T follicular helper cell (primary cell): ENCODE measurements around the gene RPL39L.
"Not testable (repeated sequence)": the region's sequence is repeated elsewhere in the genome, so short reads cannot be mapped to it uniquely, and the experiment has no call there.

Experiments used
- DNase-seq: peaks from one replicate; pipeline ENCODE4 v3.0.0-alpha.2; 2020; ENCODE audit warnings: low read depth
- total RNA-seq, 2 experiments: gene quantifications; one replicate each; lab custom pipeline; 2026; lab: John Stamatoyannopoulos, UW

RPL39L gene
- total RNA-seq: 1.1 to 1.9 reads per million in 2 experiments

GRCh38 chr3:187139126-187139894, at the start of gene RPL39L:
Gene RPL39L (minus strand): TSS chr3:187139496. CDS start chr3:187121300, 18,196 bp downstream.
- peak; percentile 86 for DNase-seq

- DNase-seq: no peak
These were observed 49.6 kb upstream of the RPL39L start for GRCh38 chr3:187188931-187189330.

GRCh38 chr3:187186801-187187421, 47.6 kb upstream of the RPL39L start:
- no peak for DNase-seq

DNA sequence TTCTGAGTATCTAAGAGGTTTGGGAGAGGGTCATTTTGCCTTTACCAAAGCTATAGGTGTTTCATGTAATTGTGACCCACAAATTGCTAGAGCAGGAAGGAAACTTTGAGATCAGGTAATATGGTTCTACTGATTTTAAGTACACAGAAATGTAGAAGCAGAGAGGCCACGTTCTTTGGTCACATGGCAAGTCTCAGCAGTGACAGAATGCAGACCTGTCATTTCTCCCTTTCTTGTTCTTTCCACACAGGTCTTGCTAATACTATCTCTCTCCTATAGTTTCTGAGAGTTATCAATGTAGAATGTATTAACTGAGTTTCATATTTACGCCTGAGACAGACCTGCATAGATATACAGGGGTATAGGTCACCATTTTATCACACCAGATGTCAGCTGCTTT, 47.1 kb upstream of the RPL39L start:
- no peak for DNase-seq

DNA sequence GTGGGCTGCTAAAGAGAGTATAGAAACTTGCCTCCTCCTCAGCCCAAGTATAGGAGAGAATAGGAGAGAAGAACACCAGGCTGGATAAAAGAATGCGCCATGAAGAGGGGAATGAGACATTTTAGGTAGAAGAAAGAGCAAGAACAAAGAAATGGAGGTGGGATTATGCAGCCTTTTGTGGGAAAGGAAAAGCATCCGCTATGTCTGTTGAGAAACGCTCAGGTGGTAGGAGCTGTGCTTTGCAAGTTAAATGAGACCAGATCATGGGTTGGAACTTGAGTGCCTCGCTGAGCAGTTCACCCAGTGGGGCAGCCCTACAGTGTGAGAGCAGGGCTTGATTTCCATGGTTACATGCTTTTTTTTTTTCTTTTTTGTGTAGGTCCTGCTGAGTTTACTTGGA, 46.5 kb upstream of the RPL39L start:
- no peak for DNase-seq

- DNase-seq: no peak
These were observed 44.6 kb upstream of the RPL39L start for GRCh38 chr3:187183903-187184302.

GRCh38 chr3:187183210-187183862, 44.0 kb upstream of the RPL39L start:
- DNase-seq: no peak

DNA sequence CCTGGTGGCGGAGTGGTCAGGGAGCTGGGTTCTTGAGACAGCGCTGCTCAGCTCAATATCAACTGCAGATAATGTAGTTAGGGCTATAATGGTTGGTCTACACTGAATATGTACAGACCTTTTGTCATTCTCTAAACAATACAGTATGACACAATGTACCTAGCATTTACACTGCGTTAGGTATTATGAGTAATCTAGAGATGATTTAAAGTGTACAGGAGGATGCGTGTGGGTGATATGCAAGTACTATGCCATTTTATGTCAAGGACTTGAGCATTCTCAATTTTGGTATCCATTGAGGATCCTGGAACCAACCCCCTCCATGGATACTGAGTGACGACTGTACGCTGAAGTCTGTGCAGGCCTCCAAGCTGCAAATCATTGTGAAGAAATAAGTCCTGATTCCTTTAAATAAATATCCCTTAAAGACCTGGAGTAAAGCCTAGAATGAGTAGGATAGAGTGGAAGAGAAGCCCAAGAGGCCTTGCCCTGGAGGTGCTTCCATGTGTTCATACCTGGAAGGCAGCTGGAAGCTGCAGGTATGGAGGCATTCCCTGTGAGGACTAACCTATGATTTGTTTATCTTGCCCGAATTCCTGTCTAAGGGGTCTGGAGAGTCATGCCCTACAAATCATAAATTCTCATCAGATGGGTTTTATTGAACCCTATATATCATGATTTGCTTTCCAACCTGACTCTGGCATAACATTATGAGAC, 42.3 kb upstream of the RPL39L start:
- DNase-seq: no peak

GRCh38 chr3:187172929-187173328, 33.6 kb upstream of the RPL39L start:
- no peak for DNase-seq

GRCh38 chr3:187170911-187171310, 31.6 kb upstream of the RPL39L start:
- not testable (repeated sequence) for DNase-seq

DNA sequence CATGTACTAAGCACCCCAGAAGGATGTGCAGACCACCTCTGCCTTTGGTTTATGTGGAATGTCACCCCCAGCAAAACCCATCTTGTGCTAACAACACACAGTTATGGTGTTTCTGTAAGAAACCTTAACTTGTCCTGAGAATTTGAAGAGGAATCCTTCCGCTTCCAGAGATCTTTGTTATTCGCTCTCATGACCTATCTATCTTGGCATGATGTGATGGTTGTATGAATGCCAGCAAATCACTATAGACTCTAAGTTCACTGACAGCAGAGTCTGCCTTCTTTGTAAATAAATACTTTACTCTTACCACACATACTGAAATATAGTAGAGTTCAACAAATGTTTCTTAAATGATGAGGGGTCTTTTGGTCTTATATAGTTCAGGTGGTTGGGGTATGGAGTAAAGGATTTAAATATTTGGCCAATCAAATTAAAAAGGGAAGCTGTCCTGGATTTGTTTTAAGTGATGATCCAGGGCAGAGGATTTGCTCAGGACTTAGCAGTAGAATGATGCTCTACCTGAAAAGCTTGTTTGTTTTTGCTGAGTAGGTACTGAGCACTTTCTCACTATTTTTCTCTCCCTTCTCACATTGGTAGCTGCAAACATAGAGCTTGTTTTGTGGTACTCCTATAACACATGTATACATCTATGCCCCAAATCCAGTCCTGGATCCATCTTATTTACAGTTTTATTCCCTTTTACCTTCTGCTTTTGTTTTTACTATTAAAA, 30.1 kb upstream of the RPL39L start:
- DNase-seq: no peak

DNA sequence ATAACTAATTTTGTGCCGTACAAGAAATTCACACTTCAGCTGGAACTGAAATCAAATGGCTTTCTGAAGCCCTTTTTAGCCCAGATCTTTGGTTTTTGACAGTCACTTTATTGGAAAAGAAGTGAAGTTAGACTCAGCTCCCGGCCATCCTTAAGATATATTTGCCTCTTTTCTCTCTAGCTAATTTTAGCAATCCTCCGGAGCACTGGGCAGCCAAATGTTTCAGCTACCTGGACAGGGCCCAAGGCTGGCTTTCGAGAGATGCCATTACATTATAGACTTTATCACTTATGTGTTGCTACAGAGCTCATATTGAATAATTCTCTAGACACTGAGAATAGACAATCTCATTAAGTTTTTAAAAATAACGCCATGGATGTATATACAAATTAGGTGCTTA, 28.5 kb upstream of the RPL39L start:
- no peak for DNase-seq

DNA sequence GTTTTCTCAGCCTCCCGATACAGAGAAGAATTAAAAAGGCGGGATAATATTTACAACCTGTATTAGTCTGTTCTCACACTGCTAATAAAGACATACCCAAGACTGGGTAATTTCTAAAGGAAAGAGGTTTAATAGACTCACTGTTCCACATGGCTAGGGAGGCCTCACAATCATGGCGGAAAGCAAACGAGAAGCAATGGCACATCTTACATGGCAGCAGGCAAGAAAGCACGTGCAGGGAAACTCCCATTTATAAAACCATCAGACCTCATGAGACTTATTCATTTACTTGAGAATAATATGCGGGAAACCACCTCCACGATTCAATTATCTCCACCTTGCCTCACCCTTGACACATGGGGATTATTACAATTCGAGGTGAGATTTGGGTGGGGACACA, 27.5 kb upstream of the RPL39L start:
- no peak for DNase-seq

- DNase-seq: peak; percentile 17
These were observed 25.8 kb upstream of the RPL39L start for GRCh38 chr3:187165144-187165543.

- DNase-seq: no peak
These were observed 23.1 kb upstream of the RPL39L start for GRCh38 chr3:187162265-187162953.

- DNase-seq: no peak
These were observed 22.3 kb upstream of the RPL39L start for GRCh38 chr3:187161556-187161955.

DNA sequence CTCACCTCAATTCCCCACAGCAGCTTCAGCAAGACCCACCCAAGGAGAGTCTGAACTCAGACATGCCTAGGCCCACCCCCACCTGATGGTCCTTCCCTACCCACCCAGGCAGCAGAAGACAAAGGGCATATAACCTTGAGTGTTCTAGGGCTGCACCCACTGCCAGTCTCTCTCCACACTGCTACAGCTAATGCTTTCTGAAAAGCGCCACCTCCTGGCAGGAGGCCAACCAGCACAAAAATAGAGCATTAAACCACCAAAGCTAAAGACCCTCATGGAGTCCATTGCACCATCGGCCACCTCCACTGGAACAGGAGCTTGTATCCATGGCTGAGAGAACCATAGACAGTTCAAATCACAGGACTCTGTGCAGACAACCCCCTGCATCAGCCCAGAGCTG, 11.3 kb upstream of the RPL39L start:
- DNase-seq: peak; percentile 50

DNA sequence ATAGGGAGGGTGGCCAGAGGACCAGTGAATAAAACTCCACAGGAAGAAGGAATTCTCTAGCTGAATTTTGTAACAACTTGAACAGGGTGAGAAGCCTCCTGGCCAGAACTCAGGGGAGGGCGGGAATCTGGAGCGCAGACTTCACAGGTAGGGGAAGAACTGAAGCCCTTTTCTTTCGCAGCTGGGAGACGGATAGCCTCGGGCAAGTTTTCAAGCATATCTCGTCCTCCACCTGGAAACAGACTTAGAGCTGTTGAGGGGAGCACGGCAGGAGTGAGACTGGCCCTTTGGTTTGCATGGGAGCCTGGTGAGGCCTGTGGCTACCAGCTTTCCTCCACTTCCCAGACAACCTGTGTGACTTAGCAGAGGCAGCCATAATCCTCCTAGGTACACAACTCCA, 10.9 kb upstream of the RPL39L start:
- DNase-seq: no peak

- no peak for DNase-seq
These were observed 7.1 kb upstream of the RPL39L start for GRCh38 chr3:187146389-187146788.

- DNase-seq: no peak
These were observed 6.0 kb upstream of the RPL39L start for GRCh38 chr3:187145149-187145895.
